H9 (cell line): ENCODE results near the gene NPFFR2. TPM values are rescaled to one million over a fixed set of nuclear protein-coding genes. Genes with fewer than 3 reads are reported as not detected.

Source experiments
- DNase-seq: peaks from one replicate; pipeline ENCODE4 v3.0.0-alpha.2; 2017
- H2AFZ ChIP-seq: one replicate; pipeline ENCODE4 v1.6.1; 2013; ENCODE audit warnings: mild to moderate bottlenecking, low read length, control low read depth, moderate library complexity
- H2AK5ac ChIP-seq: 2 replicates; pipeline ENCODE4 v1.6.1; 2013; ENCODE audit warnings: low read length, control low read depth, mixed read lengths; ENCODE audit not compliant: insufficient read length
- H2BK120ac ChIP-seq: one replicate; pipeline ENCODE4 v1.6.1; 2013; ENCODE audit warnings: low read depth, mild to moderate bottlenecking, low read length, control low read depth, inconsistent platforms; ENCODE audit not compliant: poor library complexity, severe bottlenecking
- H2BK12ac ChIP-seq: 2 replicates; pipeline ENCODE4 v1.6.1; 2013; ENCODE audit warnings: low read length, control low read depth, mixed read lengths, low read depth; ENCODE audit not compliant: insufficient read length
- H2BK15ac ChIP-seq: 2 replicates; pipeline ENCODE4 v1.6.1; 2013; ENCODE audit warnings: low read depth, low read length, control low read depth
- H2BK20ac ChIP-seq: one replicate; pipeline ENCODE4 v1.6.1; 2013; ENCODE audit warnings: low read depth, mild to moderate bottlenecking, low read length, control low read depth, inconsistent platforms; ENCODE audit not compliant: poor library complexity, severe bottlenecking
- H2BK5ac ChIP-seq: 2 replicates; pipeline ENCODE4 v1.6.1; 2013; ENCODE audit warnings: low read length, control low read depth, mixed read lengths; ENCODE audit not compliant: insufficient read length
- H3K14ac ChIP-seq: 2 replicates; pipeline ENCODE4 v1.6.1; 2013; ENCODE audit warnings: low read length, control low read depth; ENCODE audit not compliant: insufficient read depth
- H3K18ac ChIP-seq: 2 replicates; pipeline ENCODE4 v1.6.1; 2013; ENCODE audit warnings: low read depth, mild to moderate bottlenecking, mixed read lengths, low read length, control low read depth; ENCODE audit not compliant: insufficient read length
- H3K23ac ChIP-seq: 2 replicates; pipeline ENCODE4 v1.6.1; 2013; ENCODE audit warnings: low read length, control low read depth, mixed read lengths, low read depth; ENCODE audit not compliant: insufficient read length
- H3K23me2 ChIP-seq: 2 replicates; pipeline ENCODE4 v1.6.1; 2013; ENCODE audit warnings: low read depth, mild to moderate bottlenecking, mixed read lengths, low read length, control low read depth; ENCODE audit not compliant: insufficient read length, poor library complexity, severe bottlenecking
- H3K27ac ChIP-seq: 2 replicates; pipeline ENCODE4 v1.5.1; 2013; ENCODE audit warnings: low read length, control low read depth, mixed read lengths, low read depth; ENCODE audit not compliant: insufficient read length
- H3K27me3 ChIP-seq: 2 replicates; pipeline ENCODE4 v1.6.1; 2013; ENCODE audit warnings: low read length, control low read depth, inconsistent platforms; ENCODE audit not compliant: insufficient read depth
- H3K4ac ChIP-seq: 2 replicates; pipeline ENCODE4 v1.6.1; 2013; ENCODE audit warnings: low read depth, mild to moderate bottlenecking, control low read depth, inconsistent platforms, low read length, moderate library complexity
- H3K4me1 ChIP-seq: 2 replicates; pipeline ENCODE4 v1.6.1; 2013; ENCODE audit warnings: low read length, control low read depth, inconsistent platforms; ENCODE audit not compliant: insufficient read depth
- H3K4me2 ChIP-seq: 2 replicates; pipeline ENCODE4 v1.6.1; 2013; ENCODE audit warnings: low read length, control low read depth, mixed read lengths; ENCODE audit not compliant: insufficient read length, insufficient read depth
- H3K56ac ChIP-seq: 2 replicates; pipeline ENCODE4 v1.6.1; 2013; ENCODE audit warnings: low read depth, mild to moderate bottlenecking, mixed read lengths, low read length, control low read depth; ENCODE audit not compliant: insufficient read length
- H3K79me1 ChIP-seq: 2 replicates; pipeline ENCODE4 v1.6.1; 2013; ENCODE audit warnings: low read depth, mild to moderate bottlenecking, moderate library complexity, low read length, control low read depth, inconsistent platforms; ENCODE audit not compliant: insufficient read depth, poor library complexity, severe bottlenecking
- H3K79me2 ChIP-seq: 2 replicates; pipeline ENCODE4 v1.6.1; 2013; ENCODE audit warnings: low read length, control low read depth, inconsistent platforms; ENCODE audit not compliant: insufficient read depth
- H3K9ac ChIP-seq: 2 replicates; pipeline ENCODE4 v1.6.1; 2013; ENCODE audit warnings: low read length, control low read depth, mixed read lengths; ENCODE audit not compliant: insufficient read length; ENCODE audit errors: extremely low read depth
- H3K9me3 ChIP-seq: one replicate; pipeline ENCODE4 v1.6.1; 2013; ENCODE audit warnings: low read depth, low read length, inconsistent platforms; ENCODE audit not compliant: control insufficient read depth
- H3T11ph ChIP-seq: one replicate; pipeline ENCODE4 v1.6.1; 2013; ENCODE audit warnings: mild to moderate bottlenecking, low read length, control low read depth, inconsistent platforms
- H4K20me1 ChIP-seq: one replicate; pipeline ENCODE4 v1.6.1; 2013; ENCODE audit not compliant: control insufficient read depth, insufficient read length, insufficient read depth
- H4K5ac ChIP-seq: 2 replicates; pipeline ENCODE4 v1.6.1; 2013; ENCODE audit warnings: low read depth, mild to moderate bottlenecking, mixed read lengths, low read length, control low read depth; ENCODE audit not compliant: insufficient read length
- H4K8ac ChIP-seq: replicated peaks from 2 replicates; pipeline ENCODE4 v1.6.1; 2013; ENCODE audit warnings: low read length, control low read depth, mixed read lengths, low read depth; ENCODE audit not compliant: insufficient read length
- H4K91ac ChIP-seq: 2 replicates; pipeline ENCODE4 v1.6.1; 2013; ENCODE audit warnings: low read depth, mild to moderate bottlenecking, moderate library complexity, mixed read lengths, low read length, control low read depth; ENCODE audit not compliant: insufficient read length
- H3K27ac Mint-ChIP-seq, 3 experiments: 2 replicates in 2 of 3; 3 replicates in 1 of 3; pipeline ENCODE4 v1.8.0; 2020 to 2021; ENCODE audit warnings: mixed read lengths in 3 of 3, mild to moderate bottlenecking in 1 of 3, moderate library complexity in 1 of 3
- H3K27me3 Mint-ChIP-seq: 2 replicates; pipeline ENCODE4 v1.8.0; 2021; ENCODE audit warnings: low read depth, mild to moderate bottlenecking, moderate library complexity, mixed read lengths
- H3K36me3 Mint-ChIP-seq, 3 experiments: 2 replicates in 2 of 3; 3 replicates in 1 of 3; pipeline ENCODE4 v1.8.0; 2020 to 2021; ENCODE audit warnings: low read depth in 3 of 3, mixed read lengths in 3 of 3; ENCODE audit not compliant: insufficient read depth in 1 of 3
- H3K4me1 Mint-ChIP-seq, 2 experiments: 2 replicates each; pipeline ENCODE4 v1.8.0; 2020; ENCODE audit warnings: mixed read lengths in 2 of 2
- H3K4me3 Mint-ChIP-seq, 2 experiments: 2 replicates in 1 of 2; 3 replicates in 1 of 2; pipeline ENCODE4 v1.8.0; 2020 to 2021; ENCODE audit warnings: mild to moderate bottlenecking in 2 of 2, mixed read lengths in 2 of 2, moderate library complexity in 1 of 2
- H3K9me3 Mint-ChIP-seq, 2 experiments: 2 replicates in 1 of 2; 3 replicates in 1 of 2; pipeline ENCODE4 v1.8.0; 2020; ENCODE audit warnings: mild to moderate bottlenecking in 2 of 2, mixed read lengths in 2 of 2, moderate library complexity in 1 of 2
- WGBS: extraction: QIAGEN DNeasy Blood & Tissue Kit; methylation state at CpG from one replicate; pipeline ENCODE4 v1.1.7; 2013; ENCODE audit warnings: missing lambda C conversion rate, low lambda C conversion rate, mixed read lengths; ENCODE audit not compliant: insufficient read length; ENCODE audit errors: extremely low coverage; 5-methylcytosine and 5-hydroxymethylcytosine counted together
- total RNA-seq: library from RNA; stranded (reverse); gene quantifications from 2 replicates; pipeline ENCODE4 v1.2.1, GENCODE V29; 2021
- TF ChIP-seq, protein P1 (sequence below): fragments of 200-600 bp; sonication (generic); conservative IDR thresholded peaks from 3 replicates; pipeline ENCODE4 v1.8.0; 2021; ENCODE audit warnings: antibody characterized with exemption, mild to moderate bottlenecking

The NPFFR2 gene
- total RNA-seq, 1 experiment from 2014 or later: 7.3 TPM

- Mint-ChIP-seq H3K4me1 (no peaks in the 10 kb centered on the region), H3K36me3 (peaks cover 14 to 31% (median 18%) of the 10 kb centered on the region in 3 experiments), H3K27ac (no peak overlapping the region), H3K27me3 (no peaks in the 10 kb centered on the region), H3K9me3 (peaks cover 23 to 28% of the 10 kb centered on the region in 2 experiments), H3K4me3 (no peak overlapping the region)
- H2AK5ac ChIP-seq: no peak overlapping the region
- no peak overlapping the region for H2AFZ ChIP-seq
- H3K79me1 ChIP-seq: no peaks in the 10 kb centered on the region
- no peak overlapping the region for H3K14ac ChIP-seq
- H2BK20ac ChIP-seq: no peak overlapping the region
- no peaks in the 10 kb centered on the region for H3K23me2 ChIP-seq
- H3K79me2 ChIP-seq: no peaks in the 10 kb centered on the region
- no peak overlapping the region for H3K56ac ChIP-seq
- H2BK5ac ChIP-seq: no peak overlapping the region
- no peaks in the 10 kb centered on the region for H3K4me1 ChIP-seq
- no peaks in the 10 kb centered on the region for H3K27me3 ChIP-seq
- no peak overlapping the region for H3T11ph ChIP-seq
- TF ChIP-seq, protein P1, sequence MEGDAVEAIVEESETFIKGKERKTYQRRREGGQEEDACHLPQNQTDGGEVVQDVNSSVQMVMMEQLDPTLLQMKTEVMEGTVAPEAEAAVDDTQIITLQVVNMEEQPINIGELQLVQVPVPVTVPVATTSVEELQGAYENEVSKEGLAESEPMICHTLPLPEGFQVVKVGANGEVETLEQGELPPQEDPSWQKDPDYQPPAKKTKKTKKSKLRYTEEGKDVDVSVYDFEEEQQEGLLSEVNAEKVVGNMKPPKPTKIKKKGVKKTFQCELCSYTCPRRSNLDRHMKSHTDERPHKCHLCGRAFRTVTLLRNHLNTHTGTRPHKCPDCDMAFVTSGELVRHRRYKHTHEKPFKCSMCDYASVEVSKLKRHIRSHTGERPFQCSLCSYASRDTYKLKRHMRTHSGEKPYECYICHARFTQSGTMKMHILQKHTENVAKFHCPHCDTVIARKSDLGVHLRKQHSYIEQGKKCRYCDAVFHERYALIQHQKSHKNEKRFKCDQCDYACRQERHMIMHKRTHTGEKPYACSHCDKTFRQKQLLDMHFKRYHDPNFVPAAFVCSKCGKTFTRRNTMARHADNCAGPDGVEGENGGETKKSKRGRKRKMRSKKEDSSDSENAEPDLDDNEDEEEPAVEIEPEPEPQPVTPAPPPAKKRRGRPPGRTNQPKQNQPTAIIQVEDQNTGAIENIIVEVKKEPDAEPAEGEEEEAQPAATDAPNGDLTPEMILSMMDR: no peak
- H3K27ac ChIP-seq: no peak overlapping the region
- no peak overlapping the region for H2BK15ac ChIP-seq
- H4K8ac ChIP-seq: no peak overlapping the region
- H3K4ac ChIP-seq: no peak overlapping the region
- no peak overlapping the region for H4K5ac ChIP-seq
- H4K20me1 ChIP-seq: no peaks in the 10 kb centered on the region
- no peak for DNase-seq
- no peak overlapping the region for H3K18ac ChIP-seq
- no peak overlapping the region for H3K9ac ChIP-seq
- no peak overlapping the region for H2BK12ac ChIP-seq
- WGBS: no CpG with 5 or more reads among the region's 2 CpGs
- no peak overlapping the region for H3K23ac ChIP-seq
- H4K91ac ChIP-seq: no peak overlapping the region
- no peak overlapping the region for H2BK120ac ChIP-seq
- H3K4me2 ChIP-seq: no peak overlapping the region
- H3K9me3 ChIP-seq: peaks cover 8% of the 10 kb centered on the region
Observed at GRCh38 chr4:71992571-71993312, 39.1 kb upstream of the NPFFR2 start.
